ENCODE measurements around the gene ZSCAN4. TPM values are rescaled to one million over a fixed set of nuclear protein-coding genes. Genes with fewer than 3 reads are reported as not detected.

The ZSCAN4 gene
- total RNA-seq, 1 experiment from 2014 or later, result not detected

GRCh38 chr19:57719424-57719823 is 50.7 kb downstream of the ZSCAN4 start:
- Mint-ChIP-seq H3K27ac (peak overlapping the region in 2 of 3 experiments; percentile 53 to 69; a peak in 2 of 7 replicates), H3K4me1 (peaks cover 13 to 14% of the 10 kb centered on the region in 2 experiments; a peak in 3 of 4 replicates), H3K27me3 (ENCODE audit: low read depth) (no peaks in the 10 kb centered on the region; the same call in 1 of the 2 replicates), H3K36me3 (ENCODE audit: insufficient read depth in 1 of 3, low read depth in 3 of 3) (peaks cover 41 to 48% (median 43%) of the 10 kb centered on the region in 3 experiments), H3K4me3 (no peak overlapping the region), H3K9me3 (peaks cover 7 to 8% of the 10 kb centered on the region in 2 experiments; a peak in 4 of 5 replicates)
- Histone ChIP-seq H4K5ac (ENCODE audit: insufficient read length, low read depth, low read length) (no peak overlapping the region), H3K79me1 (ENCODE audit: insufficient read depth, low read depth, low read length, poor library complexity, severe bottlenecking) (no peaks in the 10 kb centered on the region), H4K91ac (ENCODE audit: insufficient read length, low read depth, low read length) (no peak overlapping the region), H3K4me1 (ENCODE audit: insufficient read depth, low read length) (peaks cover 2% of the 10 kb centered on the region; the same call in 1 of the 2 replicates), H3K4me2 (ENCODE audit: insufficient read depth, insufficient read length, low read length) (no peak overlapping the region), H3T11ph (ENCODE audit: low read length) (no peak overlapping the region), H3K4ac (ENCODE audit: low read depth, low read length) (no peak overlapping the region), H4K8ac (replicated peaks; ENCODE audit: insufficient read length, low read depth, low read length) (no peak overlapping the region), H3K23me2 (ENCODE audit: insufficient read length, low read depth, low read length, poor library complexity, severe bottlenecking) (no peaks in the 10 kb centered on the region), H2BK20ac (ENCODE audit: low read depth, low read length, poor library complexity, severe bottlenecking) (no peak overlapping the region), H2BK12ac (ENCODE audit: insufficient read length, low read depth, low read length) (no peak overlapping the region), H4K20me1 (ENCODE audit: control insufficient read depth, insufficient read depth, insufficient read length) (no peaks in the 10 kb centered on the region), H3K23ac (ENCODE audit: insufficient read length, low read depth, low read length) (no peak overlapping the region), H2BK5ac (ENCODE audit: insufficient read length, low read length) (no peak overlapping the region), H3K18ac (ENCODE audit: insufficient read length, low read depth, low read length) (no peak overlapping the region), H2AFZ (ENCODE audit: low read length) (no peak overlapping the region), H2BK15ac (ENCODE audit: low read depth, low read length) (no peak overlapping the region), H2AK5ac (ENCODE audit: insufficient read length, low read length) (no peak overlapping the region), H2BK120ac (ENCODE audit: low read depth, low read length, poor library complexity, severe bottlenecking) (no peak overlapping the region), H3K9ac (ENCODE audit: extremely low read depth, insufficient read length, low read length) (no peak overlapping the region), H3K27me3 (ENCODE audit: insufficient read depth, low read length) (no peaks in the 10 kb centered on the region; the same call in 1 of the 2 replicates), H3K27ac (ENCODE audit: insufficient read length, low read depth, low read length) (no peak overlapping the region), H3K9me3 (ENCODE audit: control insufficient read depth, low read depth, low read length) (peaks cover 11% of the 10 kb centered on the region), H3K56ac (ENCODE audit: insufficient read length, low read depth, low read length) (no peak overlapping the region), H3K79me2 (ENCODE audit: insufficient read depth, low read length) (no peaks in the 10 kb centered on the region), H3K14ac (ENCODE audit: insufficient read depth, low read length) (no peak overlapping the region)
- TF ChIP-seq, protein P1, sequence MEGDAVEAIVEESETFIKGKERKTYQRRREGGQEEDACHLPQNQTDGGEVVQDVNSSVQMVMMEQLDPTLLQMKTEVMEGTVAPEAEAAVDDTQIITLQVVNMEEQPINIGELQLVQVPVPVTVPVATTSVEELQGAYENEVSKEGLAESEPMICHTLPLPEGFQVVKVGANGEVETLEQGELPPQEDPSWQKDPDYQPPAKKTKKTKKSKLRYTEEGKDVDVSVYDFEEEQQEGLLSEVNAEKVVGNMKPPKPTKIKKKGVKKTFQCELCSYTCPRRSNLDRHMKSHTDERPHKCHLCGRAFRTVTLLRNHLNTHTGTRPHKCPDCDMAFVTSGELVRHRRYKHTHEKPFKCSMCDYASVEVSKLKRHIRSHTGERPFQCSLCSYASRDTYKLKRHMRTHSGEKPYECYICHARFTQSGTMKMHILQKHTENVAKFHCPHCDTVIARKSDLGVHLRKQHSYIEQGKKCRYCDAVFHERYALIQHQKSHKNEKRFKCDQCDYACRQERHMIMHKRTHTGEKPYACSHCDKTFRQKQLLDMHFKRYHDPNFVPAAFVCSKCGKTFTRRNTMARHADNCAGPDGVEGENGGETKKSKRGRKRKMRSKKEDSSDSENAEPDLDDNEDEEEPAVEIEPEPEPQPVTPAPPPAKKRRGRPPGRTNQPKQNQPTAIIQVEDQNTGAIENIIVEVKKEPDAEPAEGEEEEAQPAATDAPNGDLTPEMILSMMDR (conservative IDR thresholded peaks at IDR 0.05), result no peak
- no peak for DNase-seq

Measured in H9 (cell line).